Measurements from ENCODE around the gene SEC14L5. TPM values are rescaled to one million over a fixed set of nuclear protein-coding genes. Genes with fewer than 3 reads are reported as not detected.
"Not testable (repeated sequence)": the region's sequence is repeated elsewhere in the genome, so short reads cannot be mapped to it uniquely, and the experiment has no call there.

Gene SEC14L5
- total RNA-seq, 1 donor from 2014 or later = not detected

DNA sequence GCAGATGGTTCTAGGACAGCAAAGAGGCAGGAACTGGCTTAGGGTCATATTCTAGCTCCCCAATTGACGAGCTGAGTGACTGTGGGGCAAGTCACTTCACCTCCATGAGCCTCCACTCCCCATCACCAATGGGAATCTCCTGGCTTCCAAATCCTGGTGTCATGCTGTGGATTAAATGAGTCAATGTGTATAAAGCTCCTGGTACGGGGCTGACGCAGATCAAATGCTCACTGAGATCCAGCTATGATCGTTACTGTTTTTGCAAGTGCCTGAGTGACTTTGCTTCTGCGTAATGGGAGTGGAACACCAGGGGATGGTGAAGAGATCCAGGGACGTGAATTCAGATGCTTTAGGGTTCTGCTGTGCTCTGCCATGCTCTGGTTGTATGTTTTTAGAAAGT lies 2.4 kb downstream of the SEC14L5 start:
- H3K4me3 Mint-ChIP-seq (ENCODE audit: unreplicated experiment) = no peak overlapping the region
- no peaks in the 10 kb centered on the region for H3K27me3 Mint-ChIP-seq (ENCODE audit: unreplicated experiment)
- H3K27ac Mint-ChIP-seq (ENCODE audit: unreplicated experiment) = no peak overlapping the region
- H3K4me1 Mint-ChIP-seq (ENCODE audit: unreplicated experiment) = peaks cover 16% of the 10 kb centered on the region
- no peak for DNase-seq (ENCODE audit: extremely low spot score, unreplicated experiment)
- TF ChIP-seq, protein P1, sequence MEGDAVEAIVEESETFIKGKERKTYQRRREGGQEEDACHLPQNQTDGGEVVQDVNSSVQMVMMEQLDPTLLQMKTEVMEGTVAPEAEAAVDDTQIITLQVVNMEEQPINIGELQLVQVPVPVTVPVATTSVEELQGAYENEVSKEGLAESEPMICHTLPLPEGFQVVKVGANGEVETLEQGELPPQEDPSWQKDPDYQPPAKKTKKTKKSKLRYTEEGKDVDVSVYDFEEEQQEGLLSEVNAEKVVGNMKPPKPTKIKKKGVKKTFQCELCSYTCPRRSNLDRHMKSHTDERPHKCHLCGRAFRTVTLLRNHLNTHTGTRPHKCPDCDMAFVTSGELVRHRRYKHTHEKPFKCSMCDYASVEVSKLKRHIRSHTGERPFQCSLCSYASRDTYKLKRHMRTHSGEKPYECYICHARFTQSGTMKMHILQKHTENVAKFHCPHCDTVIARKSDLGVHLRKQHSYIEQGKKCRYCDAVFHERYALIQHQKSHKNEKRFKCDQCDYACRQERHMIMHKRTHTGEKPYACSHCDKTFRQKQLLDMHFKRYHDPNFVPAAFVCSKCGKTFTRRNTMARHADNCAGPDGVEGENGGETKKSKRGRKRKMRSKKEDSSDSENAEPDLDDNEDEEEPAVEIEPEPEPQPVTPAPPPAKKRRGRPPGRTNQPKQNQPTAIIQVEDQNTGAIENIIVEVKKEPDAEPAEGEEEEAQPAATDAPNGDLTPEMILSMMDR (IDR thresholded peaks at IDR 0.05) = no peak
- H3K36me3 Mint-ChIP-seq (ENCODE audit: unreplicated experiment) = no peaks in the 10 kb centered on the region
- H3K9me3 Mint-ChIP-seq (ENCODE audit: unreplicated experiment) = no peaks in the 10 kb centered on the region

DNA sequence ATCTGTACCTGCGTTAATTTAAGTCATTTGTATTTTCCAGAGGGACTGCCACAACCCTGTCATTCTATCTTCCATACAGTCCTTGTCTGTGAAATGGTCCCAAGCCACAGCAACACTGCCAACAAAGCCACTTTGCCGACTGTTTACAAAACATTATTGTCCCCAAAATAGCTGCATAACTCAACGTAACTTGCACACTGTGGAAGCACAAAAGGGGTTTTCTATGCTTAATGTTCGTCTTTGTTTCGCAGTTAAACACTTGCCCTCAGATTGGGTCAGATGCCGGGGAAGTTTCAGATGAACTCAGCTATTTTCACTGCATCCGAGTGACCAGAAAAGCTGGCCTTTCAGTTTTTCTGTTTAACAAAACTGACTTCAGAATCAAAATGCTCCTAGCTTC lies 4.6 kb downstream of the SEC14L5 start:
- DNase-seq (ENCODE audit: extremely low spot score, unreplicated experiment) = no peak
- no peaks in the 10 kb centered on the region for H3K36me3 Mint-ChIP-seq (ENCODE audit: unreplicated experiment)
- H3K4me3 Mint-ChIP-seq (ENCODE audit: unreplicated experiment) = no peak overlapping the region
- H3K27ac Mint-ChIP-seq (ENCODE audit: unreplicated experiment) = no peak overlapping the region
- peaks cover 8% of the 10 kb centered on the region for H3K4me1 Mint-ChIP-seq (ENCODE audit: unreplicated experiment)
- H3K27me3 Mint-ChIP-seq (ENCODE audit: unreplicated experiment) = no peaks in the 10 kb centered on the region
- H3K9me3 Mint-ChIP-seq (ENCODE audit: unreplicated experiment) = no peaks in the 10 kb centered on the region
- TF ChIP-seq, protein P1 (IDR thresholded peaks at IDR 0.05) = no peak

- not testable (repeated sequence) for H3K36me3 Mint-ChIP-seq (ENCODE audit: unreplicated experiment); H3K4me1 Mint-ChIP-seq (ENCODE audit: unreplicated experiment); H3K4me3 Mint-ChIP-seq (ENCODE audit: unreplicated experiment); H3K9me3 Mint-ChIP-seq (ENCODE audit: unreplicated experiment); DNase-seq (ENCODE audit: extremely low spot score, unreplicated experiment); H3K27me3 Mint-ChIP-seq (ENCODE audit: unreplicated experiment); H3K27ac Mint-ChIP-seq (ENCODE audit: unreplicated experiment)
Measured at GRCh38 chr16:4963527-4963926, 5.4 kb downstream of the SEC14L5 start.

DNA sequence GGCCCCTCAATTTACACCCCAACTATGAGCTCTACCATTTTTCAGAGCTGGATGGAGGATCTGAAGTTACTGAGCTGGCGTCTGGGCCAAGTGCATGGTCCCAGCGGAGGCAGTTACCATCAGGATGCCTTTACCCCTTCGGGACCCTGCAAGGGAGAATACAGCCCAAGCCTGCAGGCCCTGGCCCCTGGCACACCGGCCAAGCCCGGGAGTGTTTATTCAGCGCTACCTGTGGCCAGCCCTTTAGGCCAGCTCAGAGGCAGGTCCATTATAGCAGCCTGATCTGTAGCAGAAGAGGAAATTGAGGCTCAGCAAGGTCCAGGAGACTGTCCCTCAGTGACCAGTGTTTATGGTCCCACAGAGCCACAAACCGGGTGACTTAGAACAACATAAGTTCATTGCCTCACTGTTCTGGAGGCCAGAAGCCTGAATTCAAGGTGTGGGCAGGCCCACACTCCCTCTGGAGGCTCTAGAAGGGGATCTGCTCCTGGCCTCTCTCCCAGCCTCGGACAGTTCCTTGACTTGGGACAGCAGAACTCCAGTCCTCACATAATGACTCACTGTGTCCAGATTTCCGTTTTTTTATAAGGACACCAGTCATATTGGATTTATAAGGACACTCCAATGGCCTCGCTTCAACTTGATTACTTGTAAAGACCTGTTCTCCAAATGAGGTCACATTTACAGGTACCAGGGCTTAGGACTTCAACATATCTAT lies 8.8 kb downstream of the SEC14L5 start:
- TF ChIP-seq, protein P1 (IDR thresholded peaks at IDR 0.05) = no peak
- no peaks in the 10 kb centered on the region for H3K36me3 Mint-ChIP-seq (ENCODE audit: unreplicated experiment)
- DNase-seq (ENCODE audit: extremely low spot score, unreplicated experiment) = no peak
- no peak overlapping the region for H3K27ac Mint-ChIP-seq (ENCODE audit: unreplicated experiment)
- H3K4me3 Mint-ChIP-seq (ENCODE audit: unreplicated experiment) = no peak overlapping the region
- no peaks in the 10 kb centered on the region for H3K9me3 Mint-ChIP-seq (ENCODE audit: unreplicated experiment)
- no peaks in the 10 kb centered on the region for H3K27me3 Mint-ChIP-seq (ENCODE audit: unreplicated experiment)
- H3K4me1 Mint-ChIP-seq (ENCODE audit: unreplicated experiment) = no peaks in the 10 kb centered on the region

- not testable (repeated sequence) for H3K36me3 Mint-ChIP-seq (ENCODE audit: unreplicated experiment); H3K27me3 Mint-ChIP-seq (ENCODE audit: unreplicated experiment); H3K27ac Mint-ChIP-seq (ENCODE audit: unreplicated experiment); H3K4me1 Mint-ChIP-seq (ENCODE audit: unreplicated experiment); H3K9me3 Mint-ChIP-seq (ENCODE audit: unreplicated experiment); H3K4me3 Mint-ChIP-seq (ENCODE audit: unreplicated experiment); DNase-seq (ENCODE audit: extremely low spot score, unreplicated experiment)
Measured at GRCh38 chr16:4968278-4968677, 10.1 kb downstream of the SEC14L5 start.

DNA sequence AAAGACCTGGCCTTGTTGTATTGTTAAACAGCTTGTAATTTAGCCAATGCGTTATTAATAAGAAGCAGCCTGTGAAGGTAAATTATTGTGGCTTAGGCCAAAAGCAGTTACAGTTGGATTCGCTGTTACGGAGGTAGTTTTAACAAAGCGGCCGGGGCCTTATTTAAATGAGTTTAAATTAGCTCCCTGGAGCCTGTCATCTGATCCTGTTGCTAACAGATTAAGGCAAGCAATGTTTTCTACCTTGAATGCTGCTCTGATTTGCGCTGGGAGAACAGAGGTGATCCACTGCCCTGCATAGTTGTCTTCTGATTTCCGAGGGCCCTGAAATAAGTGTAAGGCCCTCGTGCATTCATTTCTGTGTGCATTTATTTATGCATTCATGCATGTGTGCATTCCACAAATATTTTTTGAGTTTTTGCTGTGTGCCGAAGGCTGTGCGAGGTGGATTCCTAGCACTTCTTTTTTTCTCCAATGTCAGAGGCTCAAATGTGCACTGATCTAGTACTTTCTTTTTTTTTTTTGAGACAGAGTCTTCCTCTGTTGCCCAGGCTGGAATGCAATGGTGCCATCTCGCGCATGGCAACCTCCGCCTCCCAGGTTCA lies 10.9 kb downstream of the SEC14L5 start:
- H3K36me3 Mint-ChIP-seq (ENCODE audit: unreplicated experiment) = no peaks in the 10 kb centered on the region
- TF ChIP-seq, protein P1 (IDR thresholded peaks at IDR 0.05) = no peak
- no peaks in the 10 kb centered on the region for H3K9me3 Mint-ChIP-seq (ENCODE audit: unreplicated experiment)
- H3K27ac Mint-ChIP-seq (ENCODE audit: unreplicated experiment) = no peak overlapping the region
- H3K4me1 Mint-ChIP-seq (ENCODE audit: unreplicated experiment) = no peaks in the 10 kb centered on the region
- DNase-seq (ENCODE audit: extremely low spot score, unreplicated experiment) = no peak
- no peak overlapping the region for H3K4me3 Mint-ChIP-seq (ENCODE audit: unreplicated experiment)
- H3K27me3 Mint-ChIP-seq (ENCODE audit: unreplicated experiment) = peaks cover 6% of the 10 kb centered on the region

Measured in osteocyte (in vitro differentiated cells).